ENCODE results near the gene DSCAM. TPM values are rescaled to one million over a fixed set of nuclear protein-coding genes. Genes with fewer than 3 reads are reported as not detected.

DSCAM gene
- total and polyA plus RNA-seq, 2 experiments from 2014 or later: 0.23 to 0.42 TPM

DNA sequence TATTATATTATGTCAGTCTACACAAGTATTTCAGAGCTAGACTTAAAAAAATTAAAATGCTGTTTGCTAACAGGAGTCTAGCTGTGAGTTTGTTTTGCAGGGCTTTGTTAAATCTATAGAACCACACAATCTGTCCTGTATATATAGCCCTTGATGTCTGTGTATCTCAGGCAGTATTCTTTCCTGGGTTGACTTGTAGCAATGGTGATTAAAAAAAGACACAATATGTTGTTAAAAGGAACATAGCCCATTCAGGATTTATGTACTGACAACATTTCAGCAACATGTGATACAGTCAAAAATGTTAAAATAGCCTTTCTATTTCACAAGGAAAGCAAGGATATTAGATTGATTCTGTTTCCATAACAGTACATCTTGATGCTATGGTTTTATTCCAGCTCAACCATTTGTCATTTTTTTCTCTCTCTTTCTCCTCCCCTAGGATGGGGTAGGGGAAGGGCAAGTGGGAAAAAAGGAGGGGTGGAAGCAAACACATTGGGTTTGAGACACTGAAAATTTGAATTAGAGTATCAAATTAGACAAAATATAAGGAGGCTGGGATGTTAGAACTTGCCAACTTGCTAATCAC, 139.2 kb downstream of the DSCAM start:
- no peaks in the 10 kb centered on the region for H3K36me3 ChIP-seq
- no peak overlapping the region for H3K4me3 ChIP-seq
- H3K27ac ChIP-seq: no peak overlapping the region
- TF ChIP-seq, protein P1, sequence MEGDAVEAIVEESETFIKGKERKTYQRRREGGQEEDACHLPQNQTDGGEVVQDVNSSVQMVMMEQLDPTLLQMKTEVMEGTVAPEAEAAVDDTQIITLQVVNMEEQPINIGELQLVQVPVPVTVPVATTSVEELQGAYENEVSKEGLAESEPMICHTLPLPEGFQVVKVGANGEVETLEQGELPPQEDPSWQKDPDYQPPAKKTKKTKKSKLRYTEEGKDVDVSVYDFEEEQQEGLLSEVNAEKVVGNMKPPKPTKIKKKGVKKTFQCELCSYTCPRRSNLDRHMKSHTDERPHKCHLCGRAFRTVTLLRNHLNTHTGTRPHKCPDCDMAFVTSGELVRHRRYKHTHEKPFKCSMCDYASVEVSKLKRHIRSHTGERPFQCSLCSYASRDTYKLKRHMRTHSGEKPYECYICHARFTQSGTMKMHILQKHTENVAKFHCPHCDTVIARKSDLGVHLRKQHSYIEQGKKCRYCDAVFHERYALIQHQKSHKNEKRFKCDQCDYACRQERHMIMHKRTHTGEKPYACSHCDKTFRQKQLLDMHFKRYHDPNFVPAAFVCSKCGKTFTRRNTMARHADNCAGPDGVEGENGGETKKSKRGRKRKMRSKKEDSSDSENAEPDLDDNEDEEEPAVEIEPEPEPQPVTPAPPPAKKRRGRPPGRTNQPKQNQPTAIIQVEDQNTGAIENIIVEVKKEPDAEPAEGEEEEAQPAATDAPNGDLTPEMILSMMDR (IDR thresholded peaks at IDR 0.05; ENCODE audit: low read depth, low read length): no peak
- DNase-seq (ENCODE audit: low read depth in 1 of 2, low spot score in 1 of 2): no peak
- no peaks in the 10 kb centered on the region for H3K9me3 ChIP-seq (ENCODE audit: low read depth)
- no peaks in the 10 kb centered on the region for H3K4me1 ChIP-seq (ENCODE audit: low read depth)
- H3K27me3 ChIP-seq: no peaks in the 10 kb centered on the region

DNA sequence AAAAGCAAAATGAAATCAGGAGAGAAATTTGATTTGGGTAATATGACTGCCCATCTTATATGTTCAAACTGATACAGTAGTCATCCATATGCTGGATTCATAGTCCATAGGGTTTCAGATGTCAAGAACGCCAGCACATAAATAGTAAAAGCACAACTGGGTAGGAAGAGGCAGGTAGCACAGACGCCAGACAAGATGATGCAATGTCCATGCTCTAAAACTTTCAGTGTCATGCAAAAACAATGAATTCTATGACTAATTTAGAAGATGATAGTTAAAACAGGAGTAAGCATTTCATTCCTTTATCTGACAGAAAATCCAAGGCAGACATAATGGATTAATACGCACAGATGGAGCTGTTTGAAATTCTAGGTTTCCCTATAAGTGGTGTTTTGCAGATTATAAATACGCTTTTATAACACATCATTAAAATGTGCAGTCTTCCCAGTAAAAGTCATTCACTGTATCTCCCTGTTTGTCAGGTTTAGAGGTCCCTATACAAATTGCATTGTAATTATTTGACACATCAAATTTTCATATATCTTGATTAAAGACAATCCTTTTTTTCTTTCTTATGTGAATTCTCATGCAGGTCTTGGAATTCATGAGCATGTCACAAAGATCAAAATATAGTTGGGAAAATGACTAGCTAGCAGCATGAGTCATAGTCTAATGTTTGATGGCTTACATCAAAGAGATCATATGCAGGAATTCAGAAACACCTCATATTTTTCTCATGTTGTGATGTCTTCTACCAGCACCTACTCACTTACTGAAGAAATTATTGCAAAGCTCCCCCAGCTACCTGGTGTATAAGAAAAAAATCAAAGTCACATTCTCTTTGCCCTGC, 139.9 kb downstream of the DSCAM start:
- TF ChIP-seq, protein P1 (IDR thresholded peaks at IDR 0.05; ENCODE audit: low read depth, low read length): no peak
- H3K4me3 ChIP-seq: no peak overlapping the region
- no peak overlapping the region for H3K27ac ChIP-seq
- H3K27me3 ChIP-seq: no peaks in the 10 kb centered on the region
- no peak for DNase-seq (ENCODE audit: low read depth in 1 of 2, low spot score in 1 of 2)
- H3K36me3 ChIP-seq: no peaks in the 10 kb centered on the region
- H3K4me1 ChIP-seq (ENCODE audit: low read depth): no peaks in the 10 kb centered on the region
- H3K9me3 ChIP-seq (ENCODE audit: low read depth): no peaks in the 10 kb centered on the region

DNA sequence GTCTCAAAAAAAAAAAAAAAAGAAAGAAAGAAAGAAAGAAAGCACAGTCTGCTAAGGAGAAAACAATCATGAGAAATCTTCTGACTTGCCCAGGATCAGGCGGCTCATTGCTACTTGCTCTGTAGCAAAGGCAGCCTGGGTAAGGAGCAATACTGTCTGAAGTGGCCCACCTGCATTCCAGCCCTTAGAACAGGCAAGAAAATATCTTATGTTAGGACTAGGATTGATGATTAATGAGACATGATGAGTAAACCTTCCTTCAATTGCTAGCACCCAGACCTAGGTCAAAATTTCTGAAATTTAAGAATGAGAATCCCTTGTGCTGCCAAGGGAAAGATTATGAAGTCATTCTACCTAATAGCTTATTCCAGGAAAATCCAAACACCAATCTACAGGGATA, 140.8 kb downstream of the DSCAM start:
- no peak overlapping the region for H3K27ac ChIP-seq

DNA sequence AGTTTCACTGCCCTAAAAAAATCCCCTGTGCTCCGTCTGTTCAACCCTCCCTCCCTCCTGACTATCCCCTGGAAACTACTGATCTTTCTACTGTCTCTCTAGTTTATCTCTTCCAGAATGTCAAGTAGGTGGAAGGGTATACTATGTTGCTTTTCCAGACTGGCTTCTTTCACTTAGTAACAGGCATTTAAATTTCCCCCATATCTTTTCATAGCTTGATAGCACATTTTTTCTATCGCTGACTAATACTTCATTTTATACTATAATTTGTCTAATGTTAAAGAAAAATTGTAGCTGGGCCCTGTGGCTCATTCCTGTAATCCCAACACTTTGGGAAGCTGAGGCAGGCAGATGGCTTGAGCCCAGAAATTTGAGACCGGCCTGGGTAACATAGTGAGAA, 142.8 kb downstream of the DSCAM start:
- H3K27ac ChIP-seq: no peak overlapping the region
- no peak overlapping the region for H3K4me3 ChIP-seq
- H3K36me3 ChIP-seq: no peaks in the 10 kb centered on the region
- H3K27me3 ChIP-seq: no peaks in the 10 kb centered on the region
- H3K4me1 ChIP-seq (ENCODE audit: low read depth): no peaks in the 10 kb centered on the region
- DNase-seq (ENCODE audit: low read depth in 1 of 2, low spot score in 1 of 2): no peak
- H3K9me3 ChIP-seq (ENCODE audit: low read depth): no peaks in the 10 kb centered on the region
- TF ChIP-seq, protein P1 (IDR thresholded peaks at IDR 0.05; ENCODE audit: low read depth, low read length): no peak

More for the DNA sequence above, 140.8 kb downstream of the DSCAM start:
- Histone ChIP-seq H3K4me1 (ENCODE audit: low read depth) (no peaks in the 10 kb centered on the region), H3K27me3 (no peaks in the 10 kb centered on the region), H3K4me3 (no peak overlapping the region), H3K36me3 (no peaks in the 10 kb centered on the region), H3K9me3 (ENCODE audit: low read depth) (no peaks in the 10 kb centered on the region)
- DNase-seq (ENCODE audit: low read depth in 1 of 2, low spot score in 1 of 2): no peak
- TF ChIP-seq, protein P1 (IDR thresholded peaks at IDR 0.05; ENCODE audit: low read depth, low read length): no peak

DNA sequence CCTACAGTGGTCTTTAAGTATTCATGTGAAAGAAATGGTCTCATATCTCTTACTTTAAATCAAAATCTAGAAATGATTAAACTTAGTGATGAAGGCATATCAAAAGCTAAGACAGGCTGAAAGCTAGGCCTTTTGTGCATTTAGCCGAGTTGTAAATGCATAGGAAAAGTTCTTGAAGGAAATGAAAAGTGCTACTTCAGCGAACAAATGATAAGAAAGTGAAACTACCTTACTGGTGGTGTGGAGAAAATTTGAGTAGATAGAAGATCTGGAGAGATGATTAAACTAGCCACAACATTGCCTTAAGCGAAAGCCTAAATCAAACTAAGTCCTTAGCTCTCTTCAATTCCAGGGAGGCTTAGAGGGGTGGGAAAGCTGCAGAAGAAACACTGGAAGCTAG, 147.6 kb downstream of the DSCAM start:
- Histone ChIP-seq H3K9me3 (ENCODE audit: low read depth) (no peaks in the 10 kb centered on the region), H3K4me1 (ENCODE audit: low read depth) (no peaks in the 10 kb centered on the region), H3K27me3 (no peaks in the 10 kb centered on the region), H3K36me3 (no peaks in the 10 kb centered on the region), H3K4me3 (no peak overlapping the region), H3K27ac (no peak overlapping the region)
- TF ChIP-seq, protein P1 (IDR thresholded peaks at IDR 0.05; ENCODE audit: low read depth, low read length): no peak
- no peak for DNase-seq (ENCODE audit: low read depth in 1 of 2, low spot score in 1 of 2)
